Measurements from ENCODE around the gene MGAT4A. TPM values are rescaled to one million over a fixed set of nuclear protein-coding genes. Genes with fewer than 3 reads are reported as not detected.

Gene MGAT4A
- total and polyA plus RNA-seq, 2 of the 13 experiments (the other 11 are each of a cell fraction or from before 2014, with no cell fraction given) = 47.2 to 90.9 TPM

GRCh38 chr2:98701230-98701629 lies 29.7 kb downstream of the MGAT4A start (continued):
- TF ChIP-seq HINFP (CRISPR knock-in tag; IDR thresholded peaks at IDR 0.05; ENCODE audit: low read depth) (no peak), POGZ (CRISPR knock-in tag; IDR thresholded peaks at IDR 0.05) (no peak), CEBPG (CRISPR knock-in tag; IDR thresholded peaks at IDR 0.05) (peak; percentile 71), HNF4A (CRISPR knock-in tag; IDR thresholded peaks at IDR 0.05) (0 out of 2 replicates have a peak, but pooled peaks have one; percentile 14), PAX8 (CRISPR knock-in tag; IDR thresholded peaks at IDR 0.05; ENCODE audit: borderline replicate concordance) (no peak), NFYC (CRISPR knock-in tag; IDR thresholded peaks at IDR 0.05) (no peak)
- TF ChIP-seq, protein P1, sequence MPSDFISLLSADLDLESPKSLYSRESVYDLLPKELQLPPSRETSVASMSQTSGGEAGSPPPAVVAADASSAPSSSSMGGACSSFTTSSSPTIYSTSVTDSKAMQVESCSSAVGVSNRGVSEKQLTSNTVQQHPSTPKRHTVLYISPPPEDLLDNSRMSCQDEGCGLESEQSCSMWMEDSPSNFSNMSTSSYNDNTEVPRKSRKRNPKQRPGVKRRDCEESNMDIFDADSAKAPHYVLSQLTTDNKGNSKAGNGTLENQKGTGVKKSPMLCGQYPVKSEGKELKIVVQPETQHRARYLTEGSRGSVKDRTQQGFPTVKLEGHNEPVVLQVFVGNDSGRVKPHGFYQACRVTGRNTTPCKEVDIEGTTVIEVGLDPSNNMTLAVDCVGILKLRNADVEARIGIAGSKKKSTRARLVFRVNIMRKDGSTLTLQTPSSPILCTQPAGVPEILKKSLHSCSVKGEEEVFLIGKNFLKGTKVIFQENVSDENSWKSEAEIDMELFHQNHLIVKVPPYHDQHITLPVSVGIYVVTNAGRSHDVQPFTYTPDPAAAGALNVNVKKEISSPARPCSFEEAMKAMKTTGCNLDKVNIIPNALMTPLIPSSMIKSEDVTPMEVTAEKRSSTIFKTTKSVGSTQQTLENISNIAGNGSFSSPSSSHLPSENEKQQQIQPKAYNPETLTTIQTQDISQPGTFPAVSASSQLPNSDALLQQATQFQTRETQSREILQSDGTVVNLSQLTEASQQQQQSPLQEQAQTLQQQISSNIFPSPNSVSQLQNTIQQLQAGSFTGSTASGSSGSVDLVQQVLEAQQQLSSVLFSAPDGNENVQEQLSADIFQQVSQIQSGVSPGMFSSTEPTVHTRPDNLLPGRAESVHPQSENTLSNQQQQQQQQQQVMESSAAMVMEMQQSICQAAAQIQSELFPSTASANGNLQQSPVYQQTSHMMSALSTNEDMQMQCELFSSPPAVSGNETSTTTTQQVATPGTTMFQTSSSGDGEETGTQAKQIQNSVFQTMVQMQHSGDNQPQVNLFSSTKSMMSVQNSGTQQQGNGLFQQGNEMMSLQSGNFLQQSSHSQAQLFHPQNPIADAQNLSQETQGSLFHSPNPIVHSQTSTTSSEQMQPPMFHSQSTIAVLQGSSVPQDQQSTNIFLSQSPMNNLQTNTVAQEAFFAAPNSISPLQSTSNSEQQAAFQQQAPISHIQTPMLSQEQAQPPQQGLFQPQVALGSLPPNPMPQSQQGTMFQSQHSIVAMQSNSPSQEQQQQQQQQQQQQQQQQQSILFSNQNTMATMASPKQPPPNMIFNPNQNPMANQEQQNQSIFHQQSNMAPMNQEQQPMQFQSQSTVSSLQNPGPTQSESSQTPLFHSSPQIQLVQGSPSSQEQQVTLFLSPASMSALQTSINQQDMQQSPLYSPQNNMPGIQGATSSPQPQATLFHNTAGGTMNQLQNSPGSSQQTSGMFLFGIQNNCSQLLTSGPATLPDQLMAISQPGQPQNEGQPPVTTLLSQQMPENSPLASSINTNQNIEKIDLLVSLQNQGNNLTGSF (CRISPR knock-in tag; IDR thresholded peaks at IDR 0.05) = no peak

DNA sequence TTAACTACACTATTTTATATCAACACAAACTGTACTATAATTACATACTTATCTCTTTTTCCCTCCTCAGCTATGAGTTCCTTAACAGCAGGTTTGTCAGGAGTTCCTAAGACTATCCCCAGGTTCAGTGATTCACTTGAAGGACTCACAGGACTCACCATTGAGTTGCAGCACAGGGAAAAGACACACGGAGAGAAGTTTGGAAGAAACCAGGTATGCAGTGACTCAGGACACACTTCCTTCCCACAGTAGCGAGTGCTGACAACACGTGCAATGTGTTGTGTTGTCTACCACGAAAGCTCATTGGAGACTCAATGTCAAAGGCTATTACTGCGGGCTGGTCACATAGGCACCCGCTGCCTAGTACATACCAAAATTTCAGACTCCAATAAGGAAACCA lies 32.0 kb downstream of the MGAT4A start:
- H3K36me3 ChIP-seq (replicated peaks in 1 of 2; ENCODE audit: control insufficient read depth in 1 of 2, insufficient read depth in 2 of 2, low read length in 2 of 2) = peaks cover 2 to 5% of the 10 kb centered on the region in 2 experiments; a peak in 2 of 5 replicates
- peaks cover 88% of the 10 kb centered on the region for H3K79me2 ChIP-seq (ENCODE audit: insufficient read depth, low read length)
- TF ChIP-seq CHD4 (IDR thresholded peaks at IDR 0.05; ENCODE audit: borderline replicate concordance, low read length) (no peak), ATF7-NPFF (CRISPR knock-in tag; IDR thresholded peaks at IDR 0.05; ENCODE audit: low read depth) (no peak), BRF2 (CRISPR knock-in tag; IDR thresholded peaks at IDR 0.05) (no peak), ATF6 (CRISPR knock-in tag; conservative IDR thresholded peaks at IDR 0.05) (no peak)
- TF ChIP-seq, protein P2, sequence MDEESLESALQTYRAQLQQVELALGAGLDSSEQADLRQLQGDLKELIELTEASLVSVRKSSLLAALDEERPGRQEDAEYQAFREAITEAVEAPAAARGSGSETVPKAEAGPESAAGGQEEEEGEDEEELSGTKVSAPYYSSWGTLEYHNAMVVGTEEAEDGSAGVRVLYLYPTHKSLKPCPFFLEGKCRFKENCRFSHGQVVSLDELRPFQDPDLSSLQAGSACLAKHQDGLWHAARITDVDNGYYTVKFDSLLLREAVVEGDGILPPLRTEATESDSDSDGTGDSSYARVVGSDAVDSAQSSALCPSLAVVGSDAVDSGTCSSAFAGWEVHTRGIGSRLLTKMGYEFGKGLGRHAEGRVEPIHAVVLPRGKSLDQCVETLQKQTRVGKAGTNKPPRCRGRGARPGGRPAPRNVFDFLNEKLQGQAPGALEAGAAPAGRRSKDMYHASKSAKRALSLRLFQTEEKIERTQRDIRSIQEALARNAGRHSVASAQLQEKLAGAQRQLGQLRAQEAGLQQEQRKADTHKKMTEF (CRISPR knock-in tag; IDR thresholded peaks at IDR 0.05) = no peak

More for the DNA sequence above, 32.0 kb downstream of the MGAT4A start:
- DNase-seq (ENCODE audit: low spot score) (no peak), ATAC-seq (no peak), FAIRE-seq (no peak)
- CTCF ChIA-PET (ENCODE audit: low intra/inter-chr PET ratio, low total read pairs) = no interaction called here
- H3K9me3 ChIP-seq (ENCODE audit: low read length) = no peaks in the 10 kb centered on the region
- in situ Hi-C loops (cut with HindIII; ENCODE audit: extremely low pct_ligation_motif_present, low pct_unique_long_range_greater_than_20kb) (no loop called here), intact Hi-C loops (cut with micrococcal nuclease; ENCODE audit: unreplicated experiment) (no loop called here)
- no TSS peak for BruUV-seq (replicated peaks)
- no peaks in the 10 kb centered on the region for H3K27me3 ChIP-seq (ENCODE audit: control insufficient read depth in 1 of 2, insufficient read depth in 2 of 2, low read length in 2 of 2)
- H3K4me2 ChIP-seq (ENCODE audit: low read depth, low read length) = no peak overlapping the region
- H3K4me3 ChIP-seq (replicated peaks in 1 of 3; ENCODE audit: insufficient read depth in 1 of 3, low read depth in 2 of 3, low read length in 3 of 3) = no peak overlapping the region
- H3K4me1 ChIP-seq (ENCODE audit: insufficient read depth, low read length) = peaks cover 40% of the 10 kb centered on the region
- H3K9ac ChIP-seq (ENCODE audit: insufficient read depth, low read depth, low read length) = no peak overlapping the region
- 97% methylated on average over 6 of the region's 6 CpGs for WGBS (ENCODE audit: low lambda C conversion rate)
- no peaks in the 10 kb centered on the region; the same call in 1 of the 2 replicates for H4K20me1 ChIP-seq (ENCODE audit: insufficient read depth, low read length)
- no peak overlapping the region for H2AFZ ChIP-seq (ENCODE audit: low read length)
- POLR2A ChIA-PET = no interaction called here
- no peak overlapping the region for H3K27ac ChIP-seq (ENCODE audit: extremely low read length, insufficient read depth, low read length)
